ENCODE data around the gene PFKFB3. TPM values are rescaled to one million over a fixed set of nuclear protein-coding genes. Genes with fewer than 3 reads are reported as not detected.

The PFKFB3 gene
- total RNA-seq, 1 donor from 2014 or later, result 52.4 TPM

DNA sequence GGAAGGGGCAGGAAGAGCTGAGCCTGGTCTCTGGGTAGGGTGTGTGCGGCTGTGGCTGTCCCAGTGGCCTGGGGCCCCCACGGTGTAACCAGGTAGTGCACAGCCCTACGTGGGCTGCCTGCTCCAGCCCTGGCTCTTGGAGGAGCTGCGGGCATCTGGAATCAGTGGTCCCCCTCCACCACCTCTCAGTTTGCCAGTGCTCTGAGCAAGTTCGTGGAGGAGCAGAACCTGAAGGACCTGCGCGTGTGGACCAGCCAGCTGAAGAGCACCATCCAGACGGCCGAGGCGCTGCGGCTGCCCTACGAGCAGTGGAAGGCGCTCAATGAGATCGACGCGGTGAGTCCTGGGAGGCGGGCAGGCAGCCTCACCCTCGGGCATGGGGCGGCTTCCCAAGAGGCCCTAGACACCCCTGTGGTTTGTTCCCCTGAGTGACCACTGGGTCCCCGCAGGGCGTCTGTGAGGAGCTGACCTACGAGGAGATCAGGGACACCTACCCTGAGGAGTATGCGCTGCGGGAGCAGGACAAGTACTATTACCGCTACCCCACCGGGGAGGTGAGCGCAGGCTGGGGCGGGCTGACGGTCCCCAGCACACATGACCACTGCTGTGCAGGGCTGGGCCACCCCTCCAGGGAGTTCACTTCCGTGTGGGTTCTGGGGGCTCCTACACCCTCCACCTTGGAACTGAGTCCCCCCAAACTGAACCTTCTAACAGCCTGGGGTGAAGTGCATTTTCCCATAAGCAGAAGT is 18.6 kb downstream of the PFKFB3 start:
- Histone ChIP-seq H3K36me3 (ENCODE audit: insufficient read depth, low read length) (peaks cover 35% of the 10 kb centered on the region), H3K9ac (ENCODE audit: low read length) (no peak overlapping the region), H3K27ac (ENCODE audit: low read depth, low read length) (no peak overlapping the region), H3K27me3 (ENCODE audit: insufficient read depth, low read length) (no peaks in the 10 kb centered on the region), H3K79me2 (ENCODE audit: insufficient read depth, low read length) (peaks cover 8% of the 10 kb centered on the region), H4K20me1 (ENCODE audit: insufficient read depth, low read length) (peaks cover 56% of the 10 kb centered on the region), H2AFZ (ENCODE audit: low read depth, low read length) (no peak overlapping the region), H3K9me3 (ENCODE audit: insufficient read depth, low read depth, low read length) (no peaks in the 10 kb centered on the region), H3K4me3 (ENCODE audit: insufficient read depth, low read depth, low read length) (no peak overlapping the region), H3K4me1 (ENCODE audit: insufficient read depth, low read length) (peaks cover 18% of the 10 kb centered on the region), H3K4me2 (ENCODE audit: low read length) (no peak overlapping the region)
- no peaks in the 10 kb centered on the region for H3K27me3 Mint-ChIP-seq (ENCODE audit: low read depth, unreplicated experiment)
- no peak overlapping the region for H3K4me3 Mint-ChIP-seq (ENCODE audit: unreplicated experiment)
- peaks cover 19% of the 10 kb centered on the region for H3K4me1 Mint-ChIP-seq (ENCODE audit: low read depth, unreplicated experiment)
- DNase-seq (ENCODE audit: low read depth) (no peak), FAIRE-seq (no peak)
- no peaks in the 10 kb centered on the region for H3K9me3 Mint-ChIP-seq (ENCODE audit: unreplicated experiment)
- H3K36me3 Mint-ChIP-seq (ENCODE audit: low read depth, unreplicated experiment), result peaks cover 23% of the 10 kb centered on the region
- TF ChIP-seq, protein P1, sequence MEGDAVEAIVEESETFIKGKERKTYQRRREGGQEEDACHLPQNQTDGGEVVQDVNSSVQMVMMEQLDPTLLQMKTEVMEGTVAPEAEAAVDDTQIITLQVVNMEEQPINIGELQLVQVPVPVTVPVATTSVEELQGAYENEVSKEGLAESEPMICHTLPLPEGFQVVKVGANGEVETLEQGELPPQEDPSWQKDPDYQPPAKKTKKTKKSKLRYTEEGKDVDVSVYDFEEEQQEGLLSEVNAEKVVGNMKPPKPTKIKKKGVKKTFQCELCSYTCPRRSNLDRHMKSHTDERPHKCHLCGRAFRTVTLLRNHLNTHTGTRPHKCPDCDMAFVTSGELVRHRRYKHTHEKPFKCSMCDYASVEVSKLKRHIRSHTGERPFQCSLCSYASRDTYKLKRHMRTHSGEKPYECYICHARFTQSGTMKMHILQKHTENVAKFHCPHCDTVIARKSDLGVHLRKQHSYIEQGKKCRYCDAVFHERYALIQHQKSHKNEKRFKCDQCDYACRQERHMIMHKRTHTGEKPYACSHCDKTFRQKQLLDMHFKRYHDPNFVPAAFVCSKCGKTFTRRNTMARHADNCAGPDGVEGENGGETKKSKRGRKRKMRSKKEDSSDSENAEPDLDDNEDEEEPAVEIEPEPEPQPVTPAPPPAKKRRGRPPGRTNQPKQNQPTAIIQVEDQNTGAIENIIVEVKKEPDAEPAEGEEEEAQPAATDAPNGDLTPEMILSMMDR (IDR thresholded peaks at IDR 0.05; ENCODE audit: insufficient read depth, low read depth, low read length), result no peak
- TF ChIP-seq EZH2 (IDR thresholded peaks at IDR 0.05; ENCODE audit: insufficient read depth, low read length), result no peak
- H3K27ac Mint-ChIP-seq (ENCODE audit: unreplicated experiment), result no peak overlapping the region

DNA sequence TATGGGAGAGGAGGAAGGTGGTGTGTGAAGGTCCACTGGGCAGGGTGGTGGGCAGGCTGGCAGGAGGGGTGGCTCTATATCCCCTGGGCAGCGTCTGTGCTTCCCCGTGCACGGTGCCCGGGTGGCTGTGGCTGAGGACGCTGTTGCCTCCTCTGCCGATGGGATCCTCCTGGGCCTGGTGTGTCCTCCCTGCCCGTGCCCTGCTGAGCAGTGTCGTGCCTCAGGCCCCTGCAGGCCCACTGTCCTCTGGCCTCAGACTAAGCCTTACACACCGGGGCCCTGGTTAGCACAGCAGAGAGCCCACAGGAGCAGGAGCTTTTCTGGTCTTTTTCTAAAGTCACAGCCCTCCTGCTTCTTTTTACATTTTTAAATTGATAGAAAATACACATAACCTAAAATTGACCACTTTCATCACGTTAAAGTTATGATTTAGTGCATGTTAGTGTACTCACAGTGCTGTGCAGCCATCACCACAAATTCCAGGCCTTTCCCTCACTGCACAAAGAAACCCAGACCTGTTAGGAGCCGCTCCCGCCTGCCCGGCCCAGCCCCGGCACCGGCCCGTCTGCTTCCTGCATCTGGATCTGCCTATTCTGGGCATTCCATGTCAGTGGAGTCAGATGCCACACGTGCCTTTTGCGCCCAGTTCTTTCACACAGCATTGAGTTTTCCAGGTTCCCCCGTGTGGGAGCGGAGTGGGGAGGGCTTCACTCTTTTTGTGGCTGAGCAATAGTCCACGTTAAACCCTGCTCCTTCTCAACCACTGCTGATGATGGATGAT is 19.4 kb downstream of the PFKFB3 start:
- peaks cover 19% of the 10 kb centered on the region for H3K4me1 Mint-ChIP-seq (ENCODE audit: low read depth, unreplicated experiment)
- Histone ChIP-seq H3K27me3 (ENCODE audit: insufficient read depth, low read length) (no peaks in the 10 kb centered on the region), H3K36me3 (ENCODE audit: insufficient read depth, low read length) (peaks cover 34% of the 10 kb centered on the region), H3K4me2 (ENCODE audit: low read length) (no peak overlapping the region), H3K4me1 (ENCODE audit: insufficient read depth, low read length) (peaks cover 19% of the 10 kb centered on the region), H3K9me3 (ENCODE audit: insufficient read depth, low read depth, low read length) (no peaks in the 10 kb centered on the region), H3K4me3 (ENCODE audit: insufficient read depth, low read depth, low read length) (no peak overlapping the region), H3K9ac (ENCODE audit: low read length) (peak overlapping the region; percentile 47), H3K27ac (ENCODE audit: low read depth, low read length) (peak overlapping the region; percentile 30), H2AFZ (ENCODE audit: low read depth, low read length) (no peak overlapping the region), H4K20me1 (ENCODE audit: insufficient read depth, low read length) (peaks cover 52% of the 10 kb centered on the region), H3K79me2 (ENCODE audit: insufficient read depth, low read length) (peaks cover 8% of the 10 kb centered on the region)
- peaks cover 18% of the 10 kb centered on the region for H3K36me3 Mint-ChIP-seq (ENCODE audit: low read depth, unreplicated experiment)
- H3K4me3 Mint-ChIP-seq (ENCODE audit: unreplicated experiment), result no peak overlapping the region
- H3K27ac Mint-ChIP-seq (ENCODE audit: unreplicated experiment), result peak overlapping the region; percentile 53
- H3K9me3 Mint-ChIP-seq (ENCODE audit: unreplicated experiment), result no peaks in the 10 kb centered on the region
- H3K27me3 Mint-ChIP-seq (ENCODE audit: low read depth, unreplicated experiment), result no peaks in the 10 kb centered on the region
- DNase-seq (ENCODE audit: low read depth) (peak; percentile 48), FAIRE-seq (no peak)
- no peak for TF ChIP-seq EZH2 (IDR thresholded peaks at IDR 0.05; ENCODE audit: insufficient read depth, low read length)
- TF ChIP-seq, protein P1 (IDR thresholded peaks at IDR 0.05; ENCODE audit: insufficient read depth, low read depth, low read length), result no peak

Measured in astrocyte (in vitro differentiated cells and primary cell).